Measurements from ENCODE around the gene REEP2.
"Not testable (repeated sequence)": the region's sequence is repeated elsewhere in the genome, so short reads cannot be mapped to it uniquely, and the experiment has no call there.

REEP2 gene

GRCh38 chr5:138466900-138467710 lies 28.2 kb downstream of the REEP2 start:
- no peak for DNase-seq

- DNase-seq: no peak
Measured at GRCh38 chr5:138467711-138468132, 28.9 kb downstream of the REEP2 start.

GRCh38 chr5:138468133-138468965 lies 29.5 kb downstream of the REEP2 start:
- no peak for DNase-seq

GRCh38 chr5:138468966-138469539 lies 30.2 kb downstream of the REEP2 start:
- DNase-seq: no peak

DNA sequence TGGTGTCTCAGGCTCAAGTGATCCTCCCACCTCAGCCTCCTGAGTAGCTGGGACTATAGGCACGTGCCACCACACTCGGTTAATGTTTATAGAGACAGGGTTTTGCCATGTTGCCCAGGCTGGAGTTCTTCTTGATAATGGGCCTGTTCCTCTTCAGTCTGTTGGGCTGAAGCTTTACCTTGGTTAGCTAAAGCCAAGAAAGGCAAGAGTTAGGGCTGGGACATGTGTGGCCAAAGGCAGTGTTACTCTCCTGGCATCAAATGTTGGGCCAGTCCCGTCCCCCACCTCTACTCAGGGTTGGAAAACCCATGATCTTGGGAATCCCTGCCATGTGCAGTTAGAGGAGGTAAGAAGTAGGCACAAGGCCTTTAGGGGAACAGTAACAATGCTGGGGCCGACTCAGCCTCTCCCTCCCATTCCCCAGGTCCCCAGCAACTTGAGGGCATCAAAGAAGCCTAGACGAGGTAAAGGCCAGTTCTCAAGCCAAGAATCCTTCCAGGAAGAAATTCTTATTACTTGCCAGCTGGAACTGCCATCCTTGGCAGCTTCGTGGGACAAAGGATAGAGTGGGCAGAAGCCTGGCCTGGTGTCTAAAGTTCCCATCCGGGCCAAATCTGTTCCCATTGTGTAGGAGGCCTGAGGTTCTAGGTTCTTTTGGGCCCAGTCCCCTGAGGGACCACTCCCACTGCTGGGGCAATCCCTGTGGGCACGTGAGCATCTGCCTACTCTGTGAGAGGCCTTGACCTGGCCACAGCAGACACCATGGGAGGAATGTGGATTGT lies 30.9 kb downstream of the REEP2 start:
- no peak for DNase-seq

GRCh38 chr5:138470322-138471051 lies 31.6 kb downstream of the REEP2 start:
- DNase-seq: no peak

- DNase-seq: no peak
Measured at GRCh38 chr5:138471052-138471361, 32.1 kb downstream of the REEP2 start.

DNA sequence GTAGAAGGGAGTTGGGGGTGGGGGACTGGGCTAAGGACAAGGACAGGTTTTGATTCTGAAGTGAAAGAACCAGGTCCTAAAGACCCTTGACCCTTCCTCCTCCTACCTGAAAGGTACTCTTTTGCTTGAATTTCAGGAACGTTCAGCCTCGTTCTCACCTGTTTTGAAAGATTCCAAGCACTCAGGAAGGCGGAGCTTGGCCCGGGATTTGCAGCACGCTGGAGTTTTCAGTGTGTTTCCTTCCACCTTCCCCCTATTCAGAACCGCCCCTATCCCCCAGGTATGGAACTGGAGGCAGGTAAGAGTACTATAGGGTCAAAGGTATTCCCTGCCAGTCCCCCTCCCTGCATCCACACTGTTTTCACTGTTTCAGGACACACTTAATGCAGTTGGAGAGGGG lies 33.5 kb downstream of the REEP2 start:
- DNase-seq: no peak

DNA sequence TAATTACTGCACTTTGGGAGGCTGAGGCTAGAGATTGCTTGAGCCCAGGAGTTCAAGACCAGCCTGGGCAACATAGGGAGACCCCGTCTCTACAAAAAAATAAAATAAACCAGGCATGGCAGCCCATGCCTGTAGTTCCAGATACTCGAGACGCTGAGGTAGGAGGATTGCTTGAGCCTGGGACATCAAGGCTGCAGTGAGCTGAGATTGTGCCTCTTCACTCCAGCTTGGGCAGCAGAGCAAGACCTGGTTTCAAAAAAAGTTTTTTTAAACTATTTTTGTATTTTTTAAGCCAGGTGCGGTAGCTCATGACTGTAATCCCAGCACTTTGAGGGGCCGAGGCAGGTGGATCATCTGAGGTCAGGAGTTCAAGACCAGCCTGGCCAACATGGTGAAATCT lies 34.3 kb downstream of the REEP2 start:
- not testable (repeated sequence) for DNase-seq

GRCh38 chr5:138476918-138477317 lies 38.1 kb downstream of the REEP2 start:
- DNase-seq: no peak

GRCh38 chr5:138482638-138483037 lies 43.8 kb downstream of the REEP2 start:
- no peak for DNase-seq

DNA sequence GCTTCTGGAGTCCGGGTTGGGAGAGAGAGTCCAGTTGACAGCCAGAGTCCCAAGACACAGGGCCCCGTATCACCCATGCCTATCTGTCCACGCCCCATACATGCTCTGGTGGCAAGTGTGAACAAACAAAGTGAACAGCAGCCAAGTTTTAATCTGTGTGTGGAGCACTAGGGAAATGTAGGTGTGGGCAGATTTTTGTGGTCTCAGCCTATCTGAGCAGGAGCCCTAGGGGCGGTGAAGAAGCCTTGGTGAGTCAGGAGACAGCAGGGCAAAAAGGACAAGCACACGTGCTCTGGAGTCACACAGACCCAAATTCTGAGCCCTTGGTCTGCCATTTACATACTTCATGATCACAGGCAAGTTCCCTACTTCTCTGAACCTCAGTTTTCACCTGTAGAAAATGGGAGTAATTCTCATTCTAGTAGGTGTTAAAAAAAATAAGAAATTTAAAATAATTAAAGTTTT lies 49.7 kb downstream of the REEP2 start:
- no peak for DNase-seq

DNA sequence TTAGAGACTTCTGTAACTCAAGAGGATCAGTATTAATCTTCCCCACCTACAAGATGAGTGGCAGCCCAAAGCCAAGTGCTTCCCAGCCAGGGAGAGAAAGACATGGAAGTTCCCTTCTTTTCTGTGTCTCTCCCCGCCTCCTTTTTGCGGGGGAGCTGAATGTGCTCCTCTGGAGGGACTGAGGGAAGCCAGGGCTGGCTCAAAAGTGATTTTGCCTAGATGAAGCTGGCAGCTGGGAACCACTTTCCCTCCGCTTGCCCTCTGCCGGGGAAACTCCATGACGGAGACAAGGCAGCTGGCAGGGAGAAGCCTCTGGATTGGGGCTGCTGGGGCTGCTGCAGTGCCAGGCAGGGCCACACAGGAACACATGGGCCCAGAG lies 50.8 kb downstream of the REEP2 start:
- DNase-seq: no peak

GRCh38 chr5:138490648-138491283 lies 51.9 kb downstream of the REEP2 start:
- DNase-seq: no peak

- no peak for DNase-seq
Measured at GRCh38 chr5:138491284-138491648, 52.4 kb downstream of the REEP2 start.

DNA sequence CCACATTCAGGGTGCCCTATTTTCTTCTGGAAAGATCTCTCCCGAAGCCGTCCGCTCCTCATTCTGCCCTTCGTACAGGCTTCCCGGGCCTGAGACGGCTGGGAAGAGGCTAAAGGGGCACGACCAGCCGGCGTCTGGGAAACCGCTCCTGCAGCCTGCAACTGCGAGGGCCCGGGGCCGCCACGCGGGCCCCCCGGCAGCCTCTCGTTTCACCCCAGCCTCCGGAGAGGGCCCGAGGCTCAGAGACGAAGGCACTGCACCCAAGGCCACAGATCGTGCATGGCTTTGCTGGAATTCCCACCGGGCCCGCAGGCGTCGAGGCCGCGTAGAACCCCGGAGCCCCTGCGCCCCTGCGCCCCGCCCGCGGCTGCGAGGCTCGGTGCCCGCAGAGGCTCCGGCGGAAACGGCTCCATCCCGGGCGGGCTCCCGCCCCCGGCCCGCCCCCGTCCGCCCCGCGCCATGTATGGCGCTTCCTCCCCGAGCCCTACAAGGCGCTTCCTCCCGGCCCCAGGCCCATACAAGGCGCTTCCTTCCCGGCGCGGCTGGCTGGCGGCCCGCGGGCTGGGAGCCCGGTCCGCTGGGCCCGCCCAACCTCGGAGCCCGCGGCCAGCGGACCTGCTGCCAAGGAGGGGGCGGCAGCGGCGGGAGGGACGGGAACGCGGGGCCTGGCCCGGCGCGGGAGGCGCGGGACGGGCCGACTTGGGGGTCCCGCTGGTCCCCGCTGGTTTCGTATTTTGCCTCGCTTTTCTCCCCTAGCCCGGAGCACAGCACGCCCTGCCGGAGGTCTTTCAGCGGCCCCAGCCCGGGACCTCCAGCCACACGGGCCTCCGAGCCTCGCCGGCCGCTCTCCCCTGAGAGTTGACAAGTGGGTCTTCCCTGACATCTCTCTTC lies 53.1 kb downstream of the REEP2 start:
- peak; percentile 89 for DNase-seq

- DNase-seq: no peak
Measured at GRCh38 chr5:138492560-138493045, 53.7 kb downstream of the REEP2 start.

DNA sequence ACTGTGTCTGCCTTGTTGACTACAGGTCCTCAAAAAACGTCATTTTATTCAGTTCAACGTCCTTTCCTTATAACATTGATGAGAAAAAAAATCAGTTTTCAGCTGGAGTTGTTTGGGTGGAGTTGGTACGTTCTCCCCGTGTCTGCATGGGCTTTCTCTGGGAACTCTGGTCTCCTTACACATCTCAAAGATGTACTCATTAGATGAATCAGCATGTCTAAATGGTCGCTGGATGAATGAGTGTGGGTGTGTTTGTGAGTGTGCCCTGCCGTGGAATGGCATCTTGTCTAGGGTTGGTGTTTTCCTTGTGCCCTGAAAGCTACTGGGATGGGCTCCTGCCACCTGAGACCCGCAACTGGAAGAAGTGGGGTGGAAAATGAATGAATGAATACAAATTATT lies 56.5 kb downstream of the REEP2 start:
- DNase-seq: no peak
